A673 (cell line): Measurements from ENCODE around the gene PNKD.

Experiments
- EZH2 ChIP-seq: fragments of 200-600 bp; sonication (generic); IDR thresholded peaks from 2 replicates; pipeline ENCODE4 v1.6.1; 2017; ENCODE audit warnings: borderline replicate concordance, low read depth, mild to moderate bottlenecking, mixed read lengths, antibody characterized with exemption, low read length; ENCODE audit not compliant: poor library complexity, severe bottlenecking
- TF ChIP-seq, protein P1 (sequence below): fragments of 300-800, 200-600 bp; sonication (generic); conservative IDR thresholded peaks from 2 replicates; pipeline ENCODE4 v1.5.1; 2017; ENCODE audit warnings: low read depth, mild to moderate bottlenecking, antibody characterized with exemption, low read length, moderate library complexity, mixed read lengths

DNA sequence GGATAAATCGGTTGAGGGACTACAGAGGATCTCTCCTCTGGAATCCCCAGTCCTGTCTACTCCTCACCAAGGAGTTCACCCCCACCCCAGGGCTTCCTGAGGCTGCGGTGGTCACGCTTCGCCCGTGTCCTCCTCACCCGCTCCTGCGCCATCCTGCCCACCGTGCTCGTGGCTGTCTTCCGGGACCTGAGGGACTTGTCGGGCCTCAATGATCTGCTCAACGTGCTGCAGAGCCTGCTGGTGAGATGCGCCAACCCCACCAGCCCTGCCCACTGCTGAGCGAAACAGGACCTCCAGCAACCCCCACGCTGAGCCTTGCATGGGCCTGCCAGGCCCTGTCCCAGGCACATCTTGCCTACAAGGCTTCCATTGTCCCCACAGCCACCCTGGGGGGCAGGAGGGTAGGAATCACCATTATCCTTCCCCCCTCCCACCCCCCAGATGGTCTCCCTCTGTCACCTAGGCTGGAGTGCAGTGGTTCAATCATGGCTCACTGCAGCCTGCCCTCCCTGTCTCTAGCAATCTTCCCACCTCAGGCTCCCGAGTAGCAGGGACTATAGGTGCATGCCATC is 122.7 kb downstream of the PNKD start:
- TF ChIP-seq, protein P1, sequence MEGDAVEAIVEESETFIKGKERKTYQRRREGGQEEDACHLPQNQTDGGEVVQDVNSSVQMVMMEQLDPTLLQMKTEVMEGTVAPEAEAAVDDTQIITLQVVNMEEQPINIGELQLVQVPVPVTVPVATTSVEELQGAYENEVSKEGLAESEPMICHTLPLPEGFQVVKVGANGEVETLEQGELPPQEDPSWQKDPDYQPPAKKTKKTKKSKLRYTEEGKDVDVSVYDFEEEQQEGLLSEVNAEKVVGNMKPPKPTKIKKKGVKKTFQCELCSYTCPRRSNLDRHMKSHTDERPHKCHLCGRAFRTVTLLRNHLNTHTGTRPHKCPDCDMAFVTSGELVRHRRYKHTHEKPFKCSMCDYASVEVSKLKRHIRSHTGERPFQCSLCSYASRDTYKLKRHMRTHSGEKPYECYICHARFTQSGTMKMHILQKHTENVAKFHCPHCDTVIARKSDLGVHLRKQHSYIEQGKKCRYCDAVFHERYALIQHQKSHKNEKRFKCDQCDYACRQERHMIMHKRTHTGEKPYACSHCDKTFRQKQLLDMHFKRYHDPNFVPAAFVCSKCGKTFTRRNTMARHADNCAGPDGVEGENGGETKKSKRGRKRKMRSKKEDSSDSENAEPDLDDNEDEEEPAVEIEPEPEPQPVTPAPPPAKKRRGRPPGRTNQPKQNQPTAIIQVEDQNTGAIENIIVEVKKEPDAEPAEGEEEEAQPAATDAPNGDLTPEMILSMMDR: no peak
- no peak for TF ChIP-seq EZH2
